Right lobe of liver (tissue), 4 donors: Measurements from ENCODE around the gene BEND7.

Experiments used
- POLR2A ChIP-seq: fragments of 450-650 bp; IDR thresholded peaks from one replicate; pipeline ENCODE4 v1.6.1; 2017; ENCODE audit warnings: antibody characterized with exemption, mild to moderate bottlenecking
- TF ChIP-seq, protein P1 (sequence below), 4 donors: fragments of 200-600 bp in 3 of 4; fragments of 450-650 bp in 1 of 4; IDR thresholded peaks; one replicate each; pipeline versions ENCODE4 v1.5.1 to v1.8.0; 2016 to 2022; ENCODE audit warnings: antibody characterized with exemption in 4 of 4, mild to moderate bottlenecking in 2 of 4
- donor health status: DM: no; HTN: no; CAD: no.
- donor health status: DM: no; HTN: no; CAD: no.
- donor health status: DM: no; HTN: yes; CAD: no.

DNA sequence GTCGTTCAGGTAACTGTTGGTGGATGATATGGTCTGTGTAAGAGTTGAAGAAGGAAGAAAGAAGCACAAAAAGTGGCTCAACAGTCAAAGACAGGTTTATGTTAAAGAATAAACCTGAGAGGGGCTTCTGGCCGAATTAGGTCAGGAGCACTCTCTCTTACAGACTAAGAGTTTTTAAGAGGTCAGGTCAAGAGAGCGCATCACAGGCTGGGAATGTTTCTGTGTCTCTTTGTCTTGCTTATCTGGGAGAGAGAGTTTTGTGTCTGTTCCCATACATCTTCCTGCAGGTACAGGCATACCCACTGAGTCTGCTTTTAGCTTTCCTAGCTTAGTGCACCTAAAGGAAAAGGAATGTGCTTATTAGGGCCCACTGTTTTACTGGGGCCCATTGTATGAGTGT lies 35.8 kb upstream of the BEND7 start:
- TF ChIP-seq, protein P1, sequence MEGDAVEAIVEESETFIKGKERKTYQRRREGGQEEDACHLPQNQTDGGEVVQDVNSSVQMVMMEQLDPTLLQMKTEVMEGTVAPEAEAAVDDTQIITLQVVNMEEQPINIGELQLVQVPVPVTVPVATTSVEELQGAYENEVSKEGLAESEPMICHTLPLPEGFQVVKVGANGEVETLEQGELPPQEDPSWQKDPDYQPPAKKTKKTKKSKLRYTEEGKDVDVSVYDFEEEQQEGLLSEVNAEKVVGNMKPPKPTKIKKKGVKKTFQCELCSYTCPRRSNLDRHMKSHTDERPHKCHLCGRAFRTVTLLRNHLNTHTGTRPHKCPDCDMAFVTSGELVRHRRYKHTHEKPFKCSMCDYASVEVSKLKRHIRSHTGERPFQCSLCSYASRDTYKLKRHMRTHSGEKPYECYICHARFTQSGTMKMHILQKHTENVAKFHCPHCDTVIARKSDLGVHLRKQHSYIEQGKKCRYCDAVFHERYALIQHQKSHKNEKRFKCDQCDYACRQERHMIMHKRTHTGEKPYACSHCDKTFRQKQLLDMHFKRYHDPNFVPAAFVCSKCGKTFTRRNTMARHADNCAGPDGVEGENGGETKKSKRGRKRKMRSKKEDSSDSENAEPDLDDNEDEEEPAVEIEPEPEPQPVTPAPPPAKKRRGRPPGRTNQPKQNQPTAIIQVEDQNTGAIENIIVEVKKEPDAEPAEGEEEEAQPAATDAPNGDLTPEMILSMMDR (IDR thresholded peaks at IDR 0.05): no peak
- TF ChIP-seq POLR2A: no peak
